NCI-H82 (cell line): Measurements from ENCODE around the gene MEGF11.
"Not testable (repeated sequence)": the region's sequence is repeated elsewhere in the genome, so short reads cannot be mapped to it uniquely, and the experiment has no call there.

Source experiments
- DNase-seq: peaks from one replicate; lab custom pipeline; 2025; lab: John Stamatoyannopoulos, UW

Gene MEGF11

DNA sequence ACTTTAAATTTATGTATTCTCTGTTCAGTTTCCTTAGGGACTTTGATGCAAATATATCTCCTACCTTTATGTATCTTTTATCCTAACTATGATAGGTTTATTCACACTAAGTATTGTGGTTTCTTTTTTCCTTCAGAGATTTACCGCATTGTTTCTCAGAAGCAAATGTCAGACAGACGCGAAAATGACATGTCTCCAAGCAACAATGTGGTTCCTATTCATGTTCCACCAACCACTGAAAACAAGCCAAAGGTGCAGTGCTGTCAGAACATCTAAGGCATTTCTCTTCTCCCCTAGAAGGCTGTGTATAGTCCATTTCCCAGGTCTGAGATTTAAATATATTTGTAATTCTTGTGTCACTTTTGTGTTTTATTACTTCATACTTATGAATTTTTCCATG is 366.0 kb downstream of the MEGF11 start:
- DNase-seq = no peak

DNA sequence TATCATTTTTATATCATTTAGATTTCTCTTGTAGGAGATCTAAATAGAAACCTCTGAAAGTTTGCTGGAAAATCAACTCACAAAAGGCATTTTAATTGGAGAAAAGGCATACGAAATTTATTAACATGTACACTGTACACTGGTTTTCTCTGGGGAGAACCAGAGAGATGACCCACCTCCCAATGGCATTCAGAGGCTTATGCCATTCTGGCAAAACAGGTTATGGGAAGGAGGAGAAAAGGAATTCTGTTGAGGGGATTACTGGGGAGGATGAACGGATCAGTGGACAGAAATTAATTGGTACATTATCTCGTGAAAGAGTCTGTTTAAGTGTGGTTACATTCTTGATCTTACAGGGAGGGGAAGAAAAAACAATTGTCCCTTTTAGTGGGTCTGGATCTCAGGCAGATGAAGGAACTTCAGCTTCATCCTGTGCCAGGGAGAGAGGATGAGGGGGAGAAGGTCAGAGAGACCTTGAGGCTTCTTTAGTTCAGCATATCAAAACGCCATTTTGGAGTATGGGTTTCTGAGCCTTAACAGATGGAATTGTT is 367.8 kb downstream of the MEGF11 start:
- DNase-seq = peak; percentile 72

DNA sequence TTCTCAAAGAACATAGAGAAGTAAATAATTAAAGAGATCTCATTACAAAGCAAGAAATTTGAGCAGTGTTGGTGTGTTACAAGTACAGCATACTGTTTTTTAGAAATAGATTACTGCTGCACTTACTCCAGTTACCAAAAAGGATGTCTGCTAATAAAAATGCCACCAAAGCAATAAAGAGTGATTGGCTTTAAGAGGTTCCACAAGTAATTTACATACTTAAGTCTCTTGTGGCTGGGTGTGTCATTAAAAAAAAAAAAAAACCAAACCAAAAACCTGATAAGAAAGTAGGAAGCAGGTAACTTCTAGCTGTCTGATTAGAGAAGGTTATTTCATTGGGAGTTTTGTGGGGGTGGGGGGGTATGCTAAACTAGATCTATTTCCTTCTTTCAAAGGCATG is 369.0 kb downstream of the MEGF11 start:
- no peak for DNase-seq

DNA sequence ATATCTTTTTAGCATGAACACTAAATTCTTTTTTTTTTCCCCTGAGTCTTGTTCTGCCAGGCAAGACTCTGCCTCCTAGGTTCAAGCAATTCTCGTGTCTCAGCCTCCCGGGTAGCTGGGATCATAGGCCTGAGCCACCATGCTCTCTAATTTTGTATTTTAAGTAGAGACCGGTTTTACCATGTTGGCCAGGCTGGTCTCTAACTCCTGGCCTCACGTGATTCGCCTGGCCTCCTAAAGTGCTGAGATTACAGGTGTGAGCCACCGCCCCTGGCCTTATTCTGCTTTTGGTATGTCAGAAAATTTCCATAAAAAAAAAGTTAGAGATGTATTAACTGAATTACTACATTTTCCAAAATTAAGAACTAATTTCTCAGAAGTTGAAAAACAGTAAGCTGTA is 370.0 kb downstream of the MEGF11 start:
- DNase-seq = no peak

DNA sequence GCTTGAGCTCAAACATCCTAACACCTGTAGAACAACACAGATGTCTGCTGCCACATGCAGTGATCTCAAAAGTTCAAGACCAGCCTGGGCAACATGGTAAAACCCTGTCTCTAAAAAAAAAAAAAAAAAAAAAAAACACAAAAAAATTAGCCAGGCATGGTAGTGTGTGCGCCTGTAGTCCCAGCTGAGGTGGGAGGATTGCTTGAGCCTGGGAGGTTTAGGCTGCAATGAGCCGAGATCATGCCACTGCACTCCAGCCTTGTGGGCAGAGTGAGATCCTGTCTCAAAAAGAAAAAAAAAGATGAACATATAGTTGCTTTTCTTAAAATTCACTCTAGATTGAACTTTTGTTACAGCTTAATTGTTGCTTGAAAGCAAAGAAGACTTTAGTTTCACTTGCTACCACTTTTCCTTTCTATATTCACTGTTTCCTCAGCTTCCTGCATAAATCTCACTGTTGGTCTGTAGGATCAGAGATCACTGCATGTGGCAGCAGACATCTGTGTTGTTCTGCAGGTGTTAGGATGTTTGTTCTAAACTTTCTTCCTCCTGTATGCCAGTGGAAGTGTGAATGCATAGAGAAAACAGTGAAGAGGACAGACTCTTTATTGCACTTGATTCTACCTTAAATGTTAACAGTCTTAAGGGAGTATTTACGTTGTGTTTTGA is 371.6 kb downstream of the MEGF11 start:
- no peak for DNase-seq

DNA sequence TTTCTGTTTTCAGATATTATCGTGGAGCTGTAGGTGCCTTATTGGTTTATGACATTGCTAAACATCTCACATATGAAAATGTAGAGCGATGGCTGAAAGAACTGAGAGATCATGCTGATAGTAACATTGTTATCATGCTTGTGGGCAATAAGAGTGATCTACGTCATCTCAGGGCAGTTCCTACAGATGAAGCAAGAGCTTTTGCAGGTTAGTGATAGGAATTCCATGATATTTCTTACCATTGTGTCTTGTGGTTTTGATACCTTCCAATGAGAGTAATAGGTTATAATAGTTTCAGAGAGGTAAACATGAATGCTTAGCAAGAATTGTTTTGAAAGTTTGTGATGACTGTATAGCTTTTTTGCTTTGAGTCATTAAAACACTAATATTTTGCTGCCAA is 375.8 kb downstream of the MEGF11 start:
- DNase-seq = no peak

DNA sequence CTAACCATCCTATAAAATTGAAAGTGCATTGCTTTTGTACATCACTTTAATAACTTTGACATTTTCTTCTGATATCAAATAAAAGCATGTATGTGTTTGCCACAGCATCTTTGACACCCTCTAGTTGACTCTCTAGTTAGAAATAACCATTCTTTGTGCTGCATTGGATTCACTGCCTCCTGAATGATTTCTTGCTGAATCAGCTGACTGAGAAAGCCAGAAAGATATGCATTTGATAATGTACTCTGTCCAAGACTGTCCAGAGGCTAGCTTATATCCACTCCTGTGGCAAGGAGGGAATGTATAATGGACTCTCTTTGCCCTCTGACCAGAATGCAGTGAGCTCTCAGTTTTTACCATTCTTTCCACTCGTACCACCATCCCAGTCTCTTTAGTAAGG is 378.1 kb downstream of the MEGF11 start:
- DNase-seq = no peak

DNA sequence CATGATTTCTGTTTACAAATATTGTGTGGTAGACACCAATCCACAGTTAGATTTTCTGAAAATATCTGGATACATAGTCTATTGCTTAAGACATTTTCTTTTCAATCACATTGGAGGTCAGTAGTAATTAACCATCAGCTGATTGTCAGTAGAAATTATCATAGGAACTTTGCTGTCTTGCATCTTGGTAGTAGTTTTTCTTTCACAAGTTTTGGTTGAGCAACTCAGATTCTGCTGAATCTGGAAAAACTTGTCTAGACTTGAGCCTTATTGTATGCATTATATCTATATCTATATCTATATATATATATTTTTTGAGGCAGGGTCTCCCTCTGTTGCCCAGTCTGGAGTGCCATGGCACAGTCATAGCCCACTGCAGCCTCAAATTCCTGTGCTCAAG is 380.3 kb downstream of the MEGF11 start:
- DNase-seq = no peak

DNA sequence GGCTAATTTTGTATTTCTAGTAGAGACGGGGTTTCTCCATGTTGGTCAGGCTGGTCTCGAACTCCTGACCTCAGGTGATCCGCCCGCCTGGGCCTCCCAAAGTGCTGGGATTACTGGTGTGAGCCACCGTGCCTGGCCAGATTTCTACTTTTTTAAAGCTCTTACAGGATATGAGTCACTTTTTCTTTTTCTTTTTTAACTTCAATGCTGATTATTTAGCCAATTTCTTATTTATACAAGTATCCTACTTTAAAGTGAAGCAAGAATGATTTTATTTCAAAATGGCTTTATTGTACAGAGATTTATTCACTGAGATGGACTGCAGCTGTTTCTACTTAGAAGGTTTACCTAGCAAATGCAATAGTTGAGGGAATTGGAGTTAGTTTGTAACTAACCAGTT is 381.0 kb downstream of the MEGF11 start:
- DNase-seq = not testable (repeated sequence)

DNA sequence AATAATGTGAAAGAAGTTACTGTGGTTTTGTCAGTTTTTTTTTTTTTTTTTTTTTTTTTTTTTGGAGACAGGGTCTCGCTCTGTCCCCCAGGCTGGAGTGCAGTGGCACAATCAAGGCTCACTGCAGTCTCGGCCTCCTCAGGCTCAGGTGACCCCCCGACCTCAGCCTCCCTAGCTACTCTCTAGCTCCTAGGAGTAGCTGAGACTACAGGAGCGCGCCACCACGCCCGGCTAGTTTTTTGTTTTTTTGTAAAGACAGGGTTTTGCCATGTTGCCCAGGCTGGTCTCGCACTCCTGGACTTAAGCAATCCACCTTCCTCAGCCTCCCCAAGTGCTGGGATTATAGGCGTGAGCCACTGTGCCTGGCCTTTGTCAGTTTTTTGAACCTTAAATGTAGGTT is 381.7 kb downstream of the MEGF11 start:
- DNase-seq = not testable (repeated sequence)

DNA sequence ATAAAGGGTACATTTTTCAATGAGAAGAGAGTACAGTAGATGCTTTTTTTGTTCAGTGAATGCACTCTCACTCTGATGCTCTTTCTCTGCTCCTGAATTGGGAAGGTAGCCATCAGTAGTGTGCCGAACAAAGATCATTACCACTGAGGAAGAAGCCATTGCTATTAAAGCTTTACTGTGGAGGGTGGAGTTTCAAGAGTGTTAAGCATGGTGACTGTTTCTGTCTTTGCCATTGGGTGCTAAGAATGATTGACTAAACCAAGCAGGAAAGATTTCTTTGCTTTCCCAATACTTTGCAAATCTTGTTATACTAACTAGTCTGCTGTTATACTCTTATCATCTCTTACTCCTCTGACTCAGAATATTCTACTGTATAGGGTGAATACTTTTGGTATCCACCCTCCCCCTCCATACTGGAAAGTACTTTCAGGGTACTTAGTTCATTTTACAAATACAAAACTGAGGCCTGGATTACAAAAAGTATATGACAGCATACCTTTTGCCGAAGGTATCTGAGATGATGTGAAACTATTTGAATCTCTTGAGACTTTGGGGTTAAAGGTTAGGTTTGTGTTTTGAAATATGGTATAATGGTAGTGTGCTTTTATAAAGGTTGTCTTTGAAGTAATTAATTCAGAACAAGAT is 382.5 kb downstream of the MEGF11 start:
- DNase-seq = peak; percentile 58

DNA sequence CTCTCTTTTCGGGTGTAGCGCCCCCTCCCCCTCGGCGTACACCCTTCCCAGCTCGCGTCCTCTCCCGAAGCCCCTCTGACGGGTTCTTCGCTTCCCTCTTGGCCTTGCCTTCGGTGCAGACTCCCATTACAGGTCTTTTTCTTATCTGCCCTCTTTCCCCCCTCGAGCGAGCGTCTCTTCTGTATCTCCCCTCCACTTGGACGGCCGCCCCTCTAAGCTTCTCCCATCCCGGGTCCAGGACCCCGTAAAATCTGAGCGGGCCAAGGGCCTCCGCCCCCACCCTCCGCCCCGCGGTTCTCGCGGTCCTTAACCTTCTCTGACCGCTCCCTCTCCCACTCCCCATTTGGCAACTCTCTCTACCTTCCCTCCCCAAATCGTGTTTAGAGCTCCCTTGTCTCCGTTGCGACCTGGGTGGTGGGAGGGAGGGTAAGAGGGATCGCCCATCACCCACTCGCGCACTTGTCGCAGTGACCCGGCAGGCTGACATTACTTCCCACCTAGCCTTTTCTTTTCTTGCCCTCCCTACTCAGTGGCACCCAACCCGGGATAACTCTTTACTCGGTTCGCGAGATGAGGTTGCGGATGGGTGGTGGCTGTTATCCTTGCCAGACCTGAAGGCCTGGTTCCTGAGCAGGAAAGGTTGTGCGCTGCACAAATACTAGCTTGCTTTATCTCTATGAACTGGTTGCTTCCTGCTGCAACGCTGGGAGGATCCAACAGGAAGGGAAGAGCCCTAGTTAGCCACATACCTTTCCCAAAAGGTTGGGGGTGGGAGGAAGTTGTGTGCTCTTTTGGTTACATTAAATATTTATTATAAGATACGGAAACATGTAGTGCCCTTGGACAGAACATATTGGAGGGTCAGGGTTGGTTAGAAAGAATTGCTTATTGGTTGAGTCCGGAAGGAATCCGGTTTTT is 383.3 kb downstream of the MEGF11 start:
- DNase-seq = peak; percentile 54

DNA sequence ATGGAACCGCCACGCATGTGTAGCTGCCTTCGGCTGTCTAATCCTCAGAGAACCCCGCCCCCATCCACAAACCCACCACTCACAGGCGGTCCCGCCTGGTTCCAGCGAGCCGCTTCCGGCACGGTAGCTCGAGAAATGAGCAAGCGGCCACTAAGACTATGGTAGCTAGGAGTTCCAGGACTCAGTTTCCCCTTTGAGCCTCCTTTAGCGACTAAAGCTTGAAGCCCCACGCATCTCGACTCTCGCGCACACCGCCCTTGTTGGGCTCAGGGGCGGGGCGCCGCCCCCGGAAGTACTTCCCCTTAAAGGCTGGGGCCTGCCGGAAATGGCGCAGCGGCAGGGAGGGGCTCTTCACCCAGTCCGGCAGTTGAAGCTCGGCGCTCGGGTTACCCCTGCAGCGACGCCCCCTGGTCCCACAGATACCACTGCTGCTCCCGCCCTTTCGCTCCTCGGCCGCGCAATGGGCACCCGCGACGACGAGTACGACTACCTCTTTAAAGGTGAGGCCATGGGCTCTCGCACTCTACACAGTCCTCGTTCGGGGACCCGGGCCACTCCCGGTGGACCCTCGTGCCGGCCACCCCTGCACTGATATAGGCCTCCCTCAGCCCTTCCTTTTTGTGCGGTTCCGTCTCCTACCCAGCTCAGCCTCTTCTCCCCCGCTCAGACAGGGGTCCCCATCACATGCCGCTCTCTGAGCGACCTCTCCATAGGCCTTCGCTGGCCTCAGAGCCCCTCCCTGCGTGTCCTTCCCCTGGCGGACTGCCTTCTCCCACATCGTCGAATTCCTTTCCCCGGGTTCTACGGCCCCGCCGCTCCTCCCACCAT is 384.2 kb downstream of the MEGF11 start, which contains the start of gene RAB11A:
RAB11A (plus strand) TSS at position 366 of the 828 bp plus-strand sequence; CDS start at position 461, 95 bp downstream.
- DNase-seq = peak; percentile 99

DNA sequence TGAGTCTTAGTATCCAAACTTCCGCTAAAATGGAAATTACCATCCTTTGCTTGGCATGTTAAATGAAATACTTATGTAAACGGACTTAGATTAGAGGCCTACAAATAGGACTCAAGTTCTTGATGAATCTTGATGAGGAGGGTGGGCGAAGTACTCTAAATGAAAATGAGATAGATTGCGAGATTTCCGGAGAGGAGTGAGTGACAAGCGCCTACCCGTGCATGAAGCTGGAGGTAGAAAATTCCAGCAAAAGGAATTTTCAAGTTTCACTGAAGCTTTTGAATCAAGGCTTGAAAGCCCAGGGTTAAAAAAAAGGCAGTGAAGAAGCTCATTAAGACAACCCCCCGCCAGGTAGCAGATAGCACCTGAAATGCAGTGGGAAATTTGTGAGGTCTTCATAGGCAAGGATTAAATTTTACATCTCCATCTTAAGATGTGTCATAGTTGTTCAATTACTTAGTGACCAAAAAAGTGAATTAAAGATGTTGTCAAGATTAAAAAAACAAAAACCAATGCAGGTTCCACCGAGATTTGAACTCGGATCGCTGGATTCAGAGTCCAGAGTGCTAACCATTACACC is 384.9 kb downstream of the MEGF11 start:
- no peak for DNase-seq

DNA sequence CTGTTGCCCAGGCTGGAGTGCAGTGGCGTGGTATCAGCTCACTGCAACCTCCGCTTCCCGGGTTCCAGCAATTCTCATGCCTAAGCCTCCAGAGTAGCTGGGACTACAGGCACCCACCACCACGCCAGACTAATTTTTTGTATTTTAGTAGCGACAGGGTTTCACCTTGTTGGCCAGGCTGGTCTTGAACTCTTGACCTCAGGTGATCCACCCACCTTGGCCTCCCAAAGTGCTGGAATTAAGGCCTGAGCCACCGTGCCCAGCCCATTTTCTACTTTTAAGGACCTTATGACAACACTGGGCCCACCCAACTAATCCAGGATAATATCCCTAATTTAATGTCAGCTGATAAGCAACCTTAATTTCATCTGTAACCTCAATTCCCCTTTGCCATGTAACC is 385.6 kb downstream of the MEGF11 start:
- DNase-seq = not testable (repeated sequence)

DNA sequence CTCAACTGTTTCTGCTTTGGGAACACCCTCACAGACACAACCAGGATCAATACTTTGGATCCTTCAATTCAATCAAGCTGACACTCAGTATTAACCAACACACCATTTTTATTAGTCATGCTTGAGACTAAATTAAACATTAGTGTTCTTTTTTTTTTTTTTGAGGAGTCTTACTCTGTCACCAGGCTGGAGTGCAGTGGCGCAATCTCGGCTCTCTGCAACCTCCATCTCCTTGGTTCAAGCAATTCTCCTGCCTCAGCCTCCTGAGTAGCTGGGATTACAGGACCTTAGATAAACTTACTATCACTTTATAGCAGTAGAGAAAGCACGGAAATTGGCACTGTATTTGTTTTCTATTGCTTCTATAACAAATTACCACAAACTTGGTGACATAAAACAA is 386.3 kb downstream of the MEGF11 start:
- DNase-seq = no peak

DNA sequence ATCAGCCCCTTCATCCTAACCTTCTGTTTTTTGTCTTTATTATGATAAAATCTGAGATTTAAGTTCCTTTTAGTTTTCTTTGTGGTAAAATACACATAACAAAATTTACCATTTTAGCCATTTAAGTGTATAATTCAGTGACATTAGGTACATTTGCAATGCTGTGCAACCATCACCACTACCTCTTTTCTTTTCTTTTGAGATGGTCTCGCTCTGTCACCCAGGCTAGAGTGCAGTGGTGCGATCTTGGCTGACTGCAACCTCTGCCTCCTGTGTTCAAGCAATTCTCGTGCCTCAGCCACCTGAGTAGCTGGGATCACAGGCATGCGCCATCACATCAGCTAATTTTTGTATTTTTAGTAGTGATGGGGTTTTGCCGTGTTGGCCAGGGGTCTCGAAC is 390.4 kb downstream of the MEGF11 start:
- DNase-seq = no peak

DNA sequence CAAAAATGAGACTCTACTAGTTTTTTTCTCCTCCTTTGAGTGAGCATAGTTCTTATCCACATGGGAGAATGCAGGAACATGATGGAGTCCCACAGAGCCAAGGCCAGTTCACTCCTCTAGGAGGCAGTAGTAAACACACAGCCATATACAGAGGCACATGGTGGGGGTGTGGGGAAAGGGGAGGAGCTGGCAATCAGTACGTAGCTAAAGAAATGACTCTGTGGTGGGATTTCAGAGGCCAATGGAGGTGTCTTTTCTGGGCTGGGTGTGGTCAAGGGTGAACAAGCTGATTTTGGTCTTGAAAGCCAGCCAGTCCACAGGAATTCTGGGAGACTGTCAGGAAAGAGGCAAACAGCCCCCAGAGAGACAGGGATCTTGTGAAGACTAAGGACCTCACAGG is 390.9 kb downstream of the MEGF11 start:
- DNase-seq = peak; percentile 97

DNA sequence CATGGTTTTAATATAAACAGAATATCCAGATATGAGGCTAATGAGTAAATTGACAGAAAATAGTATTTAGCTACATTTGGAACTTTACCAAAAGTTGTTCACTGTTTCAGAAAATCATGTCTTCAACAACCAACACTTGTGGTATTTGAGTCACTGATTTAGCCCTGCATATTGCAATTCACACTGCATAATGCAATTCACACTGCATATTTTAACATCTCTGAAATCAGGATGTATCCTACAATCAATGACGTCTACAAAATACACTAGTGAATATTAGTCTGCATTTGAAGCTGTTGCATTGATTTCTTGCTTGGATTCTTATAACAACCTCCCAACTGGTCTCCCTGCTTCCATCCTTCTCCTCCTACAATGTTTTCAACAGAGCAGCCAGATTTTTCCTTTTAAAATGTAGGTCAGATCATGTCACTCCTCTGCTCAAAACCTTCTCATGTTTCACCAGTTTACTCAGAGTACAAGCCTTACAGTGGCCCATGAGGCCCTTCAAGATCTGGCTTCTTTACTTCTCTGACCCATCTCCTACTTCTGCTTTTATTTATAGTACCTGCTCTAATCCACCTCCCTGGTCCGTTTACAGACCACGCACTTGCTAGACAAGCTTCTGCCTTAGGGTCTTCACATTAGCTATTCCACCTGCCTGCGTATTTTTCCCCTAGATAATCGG is 395.7 kb downstream of the MEGF11 start:
- no peak for DNase-seq

DNA sequence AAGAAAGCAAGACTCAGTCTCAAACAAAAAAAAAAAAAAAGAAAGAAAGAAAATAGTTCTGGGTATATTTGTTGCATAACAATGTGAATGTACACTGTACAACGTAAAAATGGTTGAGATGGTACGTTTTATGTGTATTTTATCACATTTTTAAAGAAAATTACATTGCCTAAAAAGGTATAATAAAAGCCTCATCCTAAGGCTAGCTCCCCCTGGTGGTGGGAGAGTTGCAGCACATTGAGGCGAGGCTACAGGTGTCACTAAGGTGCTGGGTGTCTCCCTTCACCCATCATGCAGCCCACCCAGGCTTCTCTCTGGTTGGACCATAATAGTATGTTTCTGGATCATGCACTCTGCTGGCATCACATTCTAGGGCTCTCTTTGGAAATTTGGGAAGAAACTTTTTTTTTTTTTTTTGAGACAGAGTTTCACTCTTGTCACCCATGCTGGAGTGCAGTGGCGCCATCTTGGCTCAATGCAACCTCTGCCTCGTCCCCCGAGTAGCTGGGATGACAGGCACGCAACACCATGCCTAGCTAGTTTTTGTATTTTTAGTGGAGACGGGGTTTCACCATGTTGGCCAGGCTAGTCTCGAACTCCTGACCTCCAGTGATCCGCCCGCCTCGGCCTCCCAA is 396.6 kb downstream of the MEGF11 start:
- peak; percentile 85 for DNase-seq
